ENCODE data around the gene FCRL3.

DNA sequence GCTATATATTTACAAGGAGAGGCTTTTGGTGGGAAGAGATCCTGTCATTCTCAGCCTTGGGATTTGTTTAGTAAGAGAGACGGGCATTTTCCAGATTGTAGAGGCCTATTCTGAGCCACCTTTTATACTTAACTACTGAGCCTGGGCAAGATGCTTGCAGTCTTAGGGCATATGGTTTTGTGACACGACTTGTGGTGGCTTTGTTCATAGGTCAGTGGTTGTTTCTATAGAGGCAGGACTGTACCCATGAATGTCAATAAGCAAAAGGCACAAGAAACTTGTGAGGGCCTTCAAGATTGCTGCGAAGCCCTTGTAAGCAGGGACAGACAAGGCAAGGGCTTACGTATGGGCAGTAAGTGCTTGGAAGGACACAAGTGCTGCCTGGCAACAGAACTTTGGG lies 3.4 kb upstream of the FCRL3 start:
- no peak for TF ChIP-seq RAD21 (IDR thresholded peaks at IDR 0.05 in 1 of 2, conservative IDR thresholded peaks at IDR 0.05 in 1 of 2; ENCODE audit: low read depth in 2 of 2, low read length in 2 of 2)
- no peak for TF ChIP-seq EP300 (IDR thresholded peaks at IDR 0.05; ENCODE audit: borderline replicate concordance in 1 of 2, low read depth in 2 of 2, low read length in 2 of 2)
